D721Med (cell line): ENCODE data around the gene ZFP57.

Experiments used
- DNase-seq: peaks from one replicate; pipeline ENCODE4 v3.0.0; 2011; ENCODE audit warnings: low spot score; ENCODE audit not compliant: insufficient read length
- FAIRE-seq: peaks from 2 replicates; lab custom pipeline; 2011; peaks lifted over from hg19 to GRCh38; lab: Jason Lieb, UNC
- CTCF ChIP-seq: IDR thresholded peaks from 2 replicates; pipeline ENCODE4 v1.5.1; 2012; ENCODE audit warnings: mild to moderate bottlenecking, control low read depth; ENCODE audit not compliant: insufficient read depth; ENCODE audit errors: missing control alignments

The ZFP57 gene

GRCh38 chr6:29629571-29629970, 51.4 kb downstream of the ZFP57 start:
- FAIRE-seq: no peak
- no peak for TF ChIP-seq CTCF
- DNase-seq: no peak

GRCh38 chr6:29628419-29629281, 52.3 kb downstream of the ZFP57 start:
- peak; percentile 80 for DNase-seq
- peak; percentile 67 for TF ChIP-seq CTCF
- no peak for FAIRE-seq

GRCh38 chr6:29627755-29628418, 53.1 kb downstream of the ZFP57 start:
- no peak for TF ChIP-seq CTCF
- FAIRE-seq (no peak), DNase-seq (peak; percentile 83)

- DNase-seq: no peak
- FAIRE-seq: no peak
- TF ChIP-seq CTCF: no peak
Observed at GRCh38 chr6:29626948-29627754, 53.8 kb downstream of the ZFP57 start.

- FAIRE-seq (no peak), DNase-seq (no peak)
- no peak for TF ChIP-seq CTCF
Observed at GRCh38 chr6:29625337-29625930, 55.5 kb downstream of the ZFP57 start.

GRCh38 chr6:29624520-29624961, 56.4 kb downstream of the ZFP57 start:
- no peak for FAIRE-seq
- no peak for DNase-seq
- no peak for TF ChIP-seq CTCF
